EL (cell line): ENCODE data around the gene BMP4.

Experiments
- DNase-seq: peaks from one replicate; pipeline ENCODE4 v3.0.0-alpha.2; 2016

Gene BMP4

GRCh38 chr14:53943751-53944083 lies 12.9 kb downstream of the BMP4 start:
- DNase-seq: no peak

- DNase-seq: no peak
Measured at GRCh38 chr14:53942970-53943750, 13.5 kb downstream of the BMP4 start.

- peak; percentile 41 for DNase-seq
Measured at GRCh38 chr14:53938136-53938837, 18.3 kb downstream of the BMP4 start.

DNA sequence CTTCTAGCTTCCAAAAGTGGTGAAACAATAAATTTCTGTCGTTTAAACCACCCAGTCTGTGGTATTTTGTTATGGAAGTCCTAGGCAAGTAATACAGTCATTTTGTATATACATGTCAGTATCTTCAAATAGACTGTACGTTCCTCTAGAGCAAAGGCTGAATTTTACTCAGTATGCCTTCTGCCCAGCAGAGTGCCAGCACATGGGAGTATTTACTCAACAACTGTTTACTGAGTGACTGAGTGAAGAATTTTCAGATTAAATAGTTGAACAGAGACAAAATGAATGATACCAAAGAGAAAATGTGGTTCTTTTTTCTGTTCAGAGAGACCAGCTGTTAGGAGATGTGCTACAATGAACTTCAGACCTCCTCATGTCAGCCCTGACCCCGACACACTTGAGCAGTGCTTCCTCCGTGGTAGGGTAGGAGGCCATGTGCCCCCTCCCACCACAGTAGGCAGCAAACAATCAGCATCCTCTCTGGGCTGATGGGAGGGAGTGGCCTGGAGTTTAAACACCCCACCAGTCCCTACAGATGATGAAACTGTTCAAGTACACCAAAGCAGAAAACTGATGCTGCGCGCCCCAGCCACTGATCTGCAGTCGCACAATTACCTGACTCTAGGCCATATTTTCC lies 21.7 kb downstream of the BMP4 start:
- DNase-seq: no peak

- no peak for DNase-seq
Measured at GRCh38 chr14:53932966-53933365, 23.7 kb downstream of the BMP4 start.

DNA sequence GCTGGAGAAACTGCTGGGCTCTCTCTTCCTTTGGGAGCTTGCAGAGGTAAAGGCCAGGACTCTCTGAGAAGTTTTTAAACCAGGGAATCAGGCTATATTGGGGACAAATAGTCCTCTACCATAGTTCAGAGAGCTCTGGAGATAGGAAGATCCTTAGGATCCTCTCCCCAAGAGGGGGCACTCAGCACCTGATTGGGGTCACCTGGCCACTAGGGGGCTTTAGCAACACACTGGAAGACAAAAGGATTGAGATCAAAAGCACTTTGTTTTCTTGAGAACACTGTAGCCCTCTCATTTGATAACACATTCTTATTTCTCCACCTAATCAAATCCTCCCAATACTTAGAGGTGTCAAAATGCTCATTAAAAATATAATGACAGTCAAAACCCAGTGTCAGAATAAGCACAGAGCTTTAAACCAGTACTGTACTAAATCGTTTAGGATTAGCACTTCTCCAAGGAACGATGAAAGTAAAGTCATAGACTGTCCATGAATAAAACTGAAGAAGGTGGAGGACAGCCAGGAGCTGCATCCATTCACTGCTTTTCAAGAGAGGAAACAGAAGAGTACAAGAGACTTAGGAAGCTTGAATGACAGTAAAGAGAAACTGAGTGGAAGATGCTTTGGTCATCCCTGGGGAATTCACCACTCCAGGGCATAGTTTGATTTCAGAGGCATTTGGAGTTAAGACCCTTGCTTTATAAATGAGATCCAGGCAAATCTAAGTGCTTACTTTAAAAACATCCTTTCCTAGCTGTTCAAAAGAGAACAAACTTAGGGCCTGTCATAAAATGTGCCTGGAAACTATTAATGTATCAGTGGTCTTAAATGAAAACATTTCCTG lies 26.5 kb downstream of the BMP4 start:
- DNase-seq: peak; percentile 65

GRCh38 chr14:53927171-53927570 lies 29.5 kb downstream of the BMP4 start:
- peak; percentile 95 for DNase-seq

DNA sequence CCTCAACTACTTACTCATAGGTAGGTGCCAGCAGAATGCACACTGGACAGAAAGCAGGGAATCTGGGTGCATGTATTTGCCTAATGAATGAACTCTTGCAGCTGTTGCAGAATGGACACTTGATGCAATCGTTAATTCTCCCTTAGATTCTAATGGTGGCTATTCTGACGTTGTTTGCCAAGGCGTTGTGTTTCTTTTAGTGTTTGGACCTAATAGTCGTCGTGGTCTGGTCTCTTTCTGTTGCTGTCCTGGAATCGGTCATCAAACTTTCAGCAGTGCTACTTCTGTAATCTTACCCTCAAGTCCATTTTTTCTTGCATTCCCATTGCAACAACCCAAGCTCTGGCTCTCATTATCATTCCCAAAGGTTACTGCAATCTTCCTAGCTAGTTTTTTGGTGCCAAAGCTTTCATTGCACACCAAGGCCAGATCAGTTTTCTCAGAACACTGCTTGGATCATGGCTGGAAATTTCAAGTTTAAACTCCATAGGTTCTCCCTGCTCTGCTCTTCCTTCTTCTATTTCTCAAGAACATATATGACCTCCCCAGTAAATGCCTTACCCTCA lies 31.3 kb downstream of the BMP4 start:
- peak; percentile 18 for DNase-seq

- DNase-seq: peak; percentile 94
Measured at GRCh38 chr14:53924753-53925152, 31.9 kb downstream of the BMP4 start.

DNA sequence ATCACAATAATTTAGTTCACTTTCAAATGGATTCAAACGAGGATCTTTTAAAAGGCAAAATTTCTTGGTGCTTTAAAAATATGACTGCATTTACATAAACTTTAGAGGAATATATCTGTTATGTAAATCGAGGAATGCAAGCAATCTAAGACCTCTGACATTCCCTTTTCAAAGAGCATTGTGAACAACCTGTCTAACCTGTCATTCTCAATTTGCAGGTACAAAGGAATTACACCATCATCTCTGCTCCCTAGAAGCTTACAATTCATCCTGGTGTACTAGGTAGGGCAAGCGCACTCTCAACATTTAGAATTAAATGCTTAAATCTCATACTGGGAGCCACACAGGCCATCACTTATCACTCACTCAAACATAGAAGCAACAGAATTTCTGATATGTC lies 35.6 kb downstream of the BMP4 start:
- no peak for DNase-seq

DNA sequence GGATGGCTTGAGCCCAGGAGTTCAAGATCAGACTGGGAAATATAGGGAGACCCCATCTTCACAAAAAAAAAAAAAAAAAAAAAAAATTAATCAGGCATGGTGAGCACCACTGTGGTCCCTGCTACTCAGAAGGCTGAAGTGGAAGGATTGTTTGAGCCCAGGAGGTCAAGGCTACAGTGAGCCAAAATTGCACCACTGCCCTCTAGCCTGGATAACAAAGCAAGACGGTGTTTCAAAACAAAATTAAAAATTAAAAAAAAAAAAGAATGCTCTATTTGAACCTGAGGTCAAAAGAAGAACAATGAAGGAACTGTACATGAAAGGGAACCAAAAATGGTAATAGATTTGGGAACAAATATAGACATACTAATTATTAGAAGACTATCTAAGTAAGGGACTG lies 40.4 kb downstream of the BMP4 start:
- DNase-seq: no peak

- peak; percentile 22 for DNase-seq
Measured at GRCh38 chr14:53915364-53916014, 41.1 kb downstream of the BMP4 start.

DNA sequence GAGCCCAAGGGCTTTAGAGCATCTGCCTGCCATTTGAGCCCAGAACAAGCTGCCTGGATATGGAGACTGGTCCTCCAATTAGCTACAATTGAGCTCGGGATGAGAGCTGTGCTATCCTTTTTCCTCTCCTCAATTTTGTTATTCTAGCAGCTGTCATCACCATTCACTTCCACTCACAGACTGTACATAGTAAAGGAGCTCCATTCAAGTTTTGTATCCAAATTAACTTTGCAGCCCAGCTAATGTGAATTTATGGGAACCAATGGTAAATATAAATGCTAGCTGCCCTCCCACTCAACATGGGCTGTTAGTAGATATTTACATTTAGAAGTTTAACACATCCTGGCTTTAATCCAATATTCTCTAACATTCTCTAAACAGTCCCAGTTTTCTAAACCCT lies 44.6 kb downstream of the BMP4 start:
- no peak for DNase-seq

GRCh38 chr14:53908416-53908815 lies 48.2 kb downstream of the BMP4 start:
- no peak for DNase-seq

GRCh38 chr14:53902307-53902706 lies 54.3 kb downstream of the BMP4 start:
- DNase-seq: no peak

DNA sequence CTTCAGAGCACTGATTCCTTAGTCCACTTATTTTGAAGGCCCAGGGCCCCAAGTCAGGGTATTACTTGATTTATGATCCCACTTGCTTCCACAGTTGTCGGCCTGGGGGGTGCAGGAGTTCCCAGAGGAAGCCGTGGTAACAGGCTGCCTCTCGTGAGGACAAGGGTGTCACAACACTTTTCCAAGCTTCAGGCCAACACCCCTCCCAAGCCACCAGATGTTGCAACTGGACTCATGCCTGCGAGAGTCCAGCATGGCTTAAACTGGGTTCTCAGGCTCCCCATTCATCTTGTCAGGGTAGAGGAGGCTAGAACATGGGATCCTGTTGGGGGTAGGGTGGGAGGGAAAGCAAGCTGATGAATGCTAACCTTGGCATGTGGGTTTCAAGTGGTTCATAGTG lies 56.1 kb downstream of the BMP4 start:
- no peak for DNase-seq
